GM19239 (cell line): Measurements from ENCODE around the gene PDAP1.
"Not testable (repeated sequence)": the region's sequence is repeated elsewhere in the genome, so short reads cannot be mapped to it uniquely, and the experiment has no call there.

Source experiments
- DNase-seq: peaks from one replicate; pipeline ENCODE4 v3.0.0; 2011; ENCODE audit warnings: low spot score; ENCODE audit not compliant: insufficient read length
- FAIRE-seq: peaks from 2 replicates; lab custom pipeline; 2011; peaks lifted over from hg19 to GRCh38; lab: Jason Lieb, UNC

PDAP1 gene

DNA sequence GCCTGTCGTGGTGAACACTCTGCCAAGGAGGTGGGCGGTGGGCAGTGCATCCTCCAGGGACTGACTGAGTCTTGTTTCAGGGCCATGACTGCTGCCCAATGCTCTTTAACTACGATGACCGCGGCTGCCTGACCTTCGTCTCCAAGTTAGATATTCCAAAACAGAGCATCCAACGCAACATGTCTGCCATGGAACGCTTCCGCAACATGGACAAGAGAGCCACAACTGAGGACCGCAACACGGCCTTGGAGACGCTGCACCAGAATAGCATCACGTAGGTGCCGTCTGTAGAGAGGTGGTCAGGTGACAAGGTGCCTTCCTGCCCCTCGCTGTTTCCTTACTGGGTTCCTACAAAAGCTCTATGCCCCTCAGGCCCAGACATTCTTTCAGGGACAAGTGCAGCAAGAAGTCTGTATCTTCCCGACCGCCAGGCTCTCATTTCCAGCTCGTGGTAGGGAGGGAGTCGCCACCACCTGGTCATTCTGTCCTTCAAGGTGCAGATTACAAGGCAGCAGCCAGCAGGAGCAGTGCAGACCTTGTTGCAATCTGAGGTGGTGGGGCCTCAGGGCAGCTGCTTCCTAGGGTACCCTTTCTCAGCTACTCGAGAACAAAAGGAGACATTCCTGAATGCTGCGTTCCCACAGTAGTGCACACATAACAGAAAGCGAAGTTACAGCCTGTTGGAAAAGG, 48.8 kb downstream of the PDAP1 start:
- DNase-seq (no peak), FAIRE-seq (no peak)

DNA sequence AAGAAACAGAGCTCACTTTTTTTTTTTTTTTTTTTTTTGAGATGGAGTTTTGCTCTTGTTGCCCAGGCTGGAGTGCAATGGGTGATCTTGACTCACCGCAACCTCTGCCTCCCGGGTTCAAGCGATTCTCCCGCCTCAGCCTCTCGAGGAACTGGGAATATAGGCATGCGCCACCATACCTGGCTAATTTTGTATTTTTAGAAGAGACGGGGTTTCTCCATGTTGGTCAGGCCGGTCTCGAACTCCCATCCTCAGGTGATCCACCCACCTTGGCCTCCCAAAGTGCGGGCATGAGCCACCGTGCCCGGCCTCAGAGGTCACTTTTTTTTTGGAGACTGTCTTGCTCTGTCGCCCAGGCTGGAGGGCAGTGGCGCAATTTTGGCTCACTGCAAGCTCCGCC, 49.9 kb downstream of the PDAP1 start:
- DNase-seq, FAIRE-seq: not testable (repeated sequence)

DNA sequence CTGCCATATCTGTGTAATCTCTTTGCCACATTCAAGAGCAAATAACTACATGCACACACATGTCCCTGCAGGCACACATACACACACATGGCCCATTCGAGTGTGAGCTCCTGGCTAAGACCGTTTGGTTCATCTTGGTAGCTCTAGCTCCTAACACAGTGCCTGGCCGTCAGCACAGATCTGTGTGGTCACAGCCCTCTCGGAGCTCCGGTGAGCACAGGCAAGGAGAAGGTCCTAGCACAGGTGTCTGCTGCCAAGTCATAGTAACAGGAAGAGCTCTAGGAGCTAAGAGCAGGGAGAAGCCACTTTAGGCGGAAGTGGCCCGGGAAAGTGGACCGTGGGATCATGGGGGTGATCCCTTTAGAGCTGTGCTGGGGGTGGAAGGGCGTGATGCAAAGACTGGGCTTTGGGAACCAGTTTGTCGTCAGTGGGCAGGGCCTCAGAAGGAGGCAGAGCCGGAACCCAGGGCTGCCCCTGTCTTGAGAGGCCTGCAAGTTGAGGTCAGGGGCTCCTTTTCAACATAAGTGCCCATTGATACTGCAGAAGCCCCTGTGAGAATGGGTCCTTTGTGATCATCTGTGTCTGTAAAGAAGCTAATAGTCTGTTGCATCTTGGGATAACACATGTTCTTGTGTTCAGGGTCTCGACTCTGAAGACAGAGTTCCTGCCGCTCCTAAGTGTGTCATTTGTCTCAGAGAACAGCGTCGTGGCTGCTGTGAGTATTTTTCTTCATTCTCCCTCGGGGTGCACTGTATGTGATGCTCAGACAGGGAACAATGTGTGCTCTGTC, 50.5 kb downstream of the PDAP1 start:
- FAIRE-seq: no peak
- no peak for DNase-seq

DNA sequence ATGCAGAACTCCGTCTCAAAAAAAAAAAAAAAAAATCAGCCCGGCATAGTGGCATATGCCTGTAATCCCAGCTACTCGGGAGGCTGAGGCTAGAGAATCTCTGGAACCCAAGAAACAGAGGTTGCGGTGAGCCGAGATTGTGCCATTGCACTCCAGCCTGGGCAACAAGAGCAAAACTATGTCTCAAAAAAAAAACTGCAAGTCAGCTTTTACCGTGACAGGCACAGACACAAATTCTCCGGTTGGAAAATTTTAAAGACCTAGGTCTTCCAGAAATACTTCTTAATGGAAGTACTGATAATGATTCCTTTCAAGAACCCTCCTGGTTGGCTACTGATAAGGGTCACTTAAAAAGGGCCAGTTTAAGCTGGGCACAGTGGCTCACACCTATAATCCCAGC, 53.3 kb downstream of the PDAP1 start:
- FAIRE-seq: no peak

DNA sequence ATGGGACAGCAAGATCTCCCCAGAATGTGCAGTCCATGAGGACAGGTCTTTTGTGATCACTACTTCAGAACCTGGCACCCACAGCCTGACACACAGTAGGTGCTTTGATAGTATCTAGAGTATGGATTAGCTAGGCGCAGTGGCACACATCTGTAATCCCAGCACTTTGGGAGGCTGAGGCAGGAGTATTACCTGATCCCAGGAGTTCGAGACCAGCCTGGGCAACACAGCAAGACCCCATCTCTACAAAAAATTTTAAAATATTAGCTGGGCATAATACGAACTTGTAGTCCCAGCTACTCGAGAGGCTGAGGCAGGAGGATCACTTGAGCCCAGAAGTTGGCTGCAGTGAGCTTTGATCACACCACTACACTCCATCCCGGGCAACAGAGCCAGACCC, 56.1 kb downstream of the PDAP1 start:
- DNase-seq (no peak), FAIRE-seq (no peak)

More for the DNA sequence above, 53.3 kb downstream of the PDAP1 start:
- no peak for DNase-seq

DNA sequence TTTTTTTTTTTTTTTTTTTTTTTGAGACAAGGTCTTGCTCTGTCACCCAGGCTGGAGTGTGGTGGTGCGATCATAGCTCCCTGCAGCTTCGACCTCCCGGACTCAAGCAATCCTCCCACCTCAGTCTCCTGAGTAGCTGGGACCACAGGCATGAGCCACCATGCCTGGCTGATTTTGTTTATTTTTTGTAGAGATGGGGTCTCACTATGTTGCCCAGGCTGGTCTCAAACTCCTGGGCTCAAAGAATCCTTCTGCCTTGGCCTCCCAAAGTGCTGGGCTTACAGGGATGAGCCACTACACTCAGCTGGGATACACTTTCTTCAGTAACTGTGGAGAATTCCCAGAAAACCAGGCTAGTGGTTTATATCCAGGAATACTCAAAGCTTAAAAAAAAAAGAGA, 57.8 kb downstream of the PDAP1 start:
- DNase-seq, FAIRE-seq: not testable (repeated sequence)
